Activated CD4-positive, alpha-beta T cell treated with anti-CD3 and anti-CD28 coated beads for 48 hours (primary cell): Measurements from ENCODE around the gene LRRC45.

Experiments used
- DNase-seq: peaks from one replicate; pipeline ENCODE4 v3.0.0-alpha.2; 2020

LRRC45 gene

DNA sequence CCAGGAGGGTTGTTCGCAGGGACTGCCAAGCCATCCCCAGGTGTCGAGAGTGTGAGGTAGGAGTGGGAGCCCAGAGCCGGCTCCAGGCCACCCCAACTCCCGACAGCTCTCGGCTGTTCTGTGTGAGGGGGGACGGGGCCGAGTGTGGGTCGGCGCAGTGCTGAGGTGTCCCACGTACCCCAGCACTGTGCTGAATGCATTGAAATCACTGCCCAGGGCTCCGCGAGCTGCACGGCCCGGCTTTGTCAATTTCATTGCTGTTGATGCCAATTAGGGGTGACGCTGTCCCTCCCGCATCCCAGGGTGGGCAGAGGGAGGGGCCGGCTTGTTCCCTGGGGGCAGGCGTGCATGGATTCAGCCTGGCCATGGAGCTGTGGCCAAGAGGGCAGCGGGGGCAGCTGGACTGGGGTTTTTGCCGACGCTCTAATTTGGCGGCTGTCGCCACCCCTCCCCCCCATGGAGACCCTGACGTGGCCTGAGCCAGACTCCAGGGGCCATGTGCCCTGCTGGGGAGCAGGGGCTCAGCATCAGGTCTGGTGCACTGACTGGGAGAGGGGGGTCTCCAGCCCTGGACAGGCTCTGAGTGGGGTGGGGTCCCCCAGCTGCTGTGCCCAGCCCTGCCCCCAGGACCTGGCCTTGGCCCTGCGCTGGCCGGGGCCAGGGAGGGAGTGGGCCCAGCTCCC lies 14.7 kb upstream of the LRRC45 start:
- DNase-seq = no peak

- no peak for DNase-seq
Observed at GRCh38 chr17:82008941-82009405, 14.1 kb upstream of the LRRC45 start.

GRCh38 chr17:82009413-82009812 lies 13.7 kb upstream of the LRRC45 start:
- DNase-seq = no peak

DNA sequence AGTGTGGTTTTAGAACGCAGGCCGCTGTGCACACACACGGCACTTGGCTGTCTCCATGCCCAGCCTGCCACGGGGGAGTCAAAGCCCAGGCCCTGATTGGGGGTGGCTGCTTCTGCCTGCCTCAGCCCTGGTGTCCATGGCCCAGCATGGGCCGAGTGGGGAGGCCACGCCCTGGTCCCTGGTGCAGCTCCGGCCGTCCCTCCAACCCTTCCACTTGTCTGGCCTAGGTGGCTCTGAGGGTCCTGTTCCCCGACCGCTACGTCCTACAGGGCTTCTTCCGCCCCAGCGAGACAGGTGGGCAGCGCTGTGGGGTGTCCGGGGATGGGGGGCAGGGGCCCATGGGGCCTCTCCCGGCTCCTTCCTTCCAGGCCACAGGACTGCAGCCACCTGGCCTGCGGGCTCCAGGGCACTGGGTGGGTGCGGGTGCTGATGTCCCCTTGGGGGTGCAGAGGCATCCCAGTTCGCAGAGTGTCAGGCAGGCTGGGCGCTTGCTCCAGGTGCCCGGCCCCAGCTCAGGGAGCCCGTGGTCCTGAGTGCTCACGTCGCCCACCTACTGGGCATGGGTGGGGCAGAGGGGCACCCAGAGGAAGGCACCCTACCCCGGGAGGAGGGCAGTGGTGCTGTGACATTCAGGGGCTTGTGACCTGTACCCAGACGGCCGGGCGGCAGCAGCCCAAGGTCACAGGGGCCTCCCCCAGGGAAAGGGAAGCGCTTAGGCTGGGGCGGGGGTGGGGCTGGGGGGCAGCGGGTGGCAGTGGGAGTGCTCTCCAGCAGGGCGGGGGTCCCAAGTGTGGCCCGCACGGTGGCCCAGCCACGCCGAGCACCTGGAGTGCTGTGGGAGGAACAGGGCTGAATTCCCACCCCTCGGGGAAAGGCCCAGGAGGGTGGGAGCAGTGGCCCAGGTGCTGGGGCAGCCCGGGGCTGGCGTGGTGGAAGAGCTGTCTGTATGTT lies 12.3 kb upstream of the LRRC45 start:
- no peak for DNase-seq

GRCh38 chr17:82011617-82012187 lies 11.4 kb upstream of the LRRC45 start:
- DNase-seq = no peak

DNA sequence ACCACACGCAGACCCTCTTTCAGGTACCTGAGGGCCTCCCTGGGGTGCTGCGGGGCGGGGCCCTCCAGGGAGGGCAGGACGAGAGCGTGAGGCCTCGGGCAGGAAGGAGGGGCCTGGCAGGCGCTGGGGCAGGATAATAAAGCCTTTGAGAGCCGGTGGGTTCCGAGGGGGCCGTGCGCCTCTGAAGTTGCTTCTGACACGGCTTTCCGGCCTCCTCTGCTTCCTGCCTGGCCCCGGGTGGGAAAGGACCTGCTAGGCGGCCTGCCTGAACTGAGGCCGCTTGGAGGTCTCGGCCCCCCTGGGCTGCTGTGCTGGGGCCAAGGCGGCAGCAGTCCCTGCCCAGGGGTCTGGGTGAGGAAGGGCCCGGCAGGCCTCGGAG lies 10.9 kb upstream of the LRRC45 start:
- no peak for DNase-seq

GRCh38 chr17:82012640-82013295 lies 10.3 kb upstream of the LRRC45 start:
- no peak for DNase-seq

- DNase-seq = no peak
Observed at GRCh38 chr17:82013341-82013740, 9.8 kb upstream of the LRRC45 start.

- DNase-seq = no peak
Observed at GRCh38 chr17:82013772-82014321, 9.3 kb upstream of the LRRC45 start.

DNA sequence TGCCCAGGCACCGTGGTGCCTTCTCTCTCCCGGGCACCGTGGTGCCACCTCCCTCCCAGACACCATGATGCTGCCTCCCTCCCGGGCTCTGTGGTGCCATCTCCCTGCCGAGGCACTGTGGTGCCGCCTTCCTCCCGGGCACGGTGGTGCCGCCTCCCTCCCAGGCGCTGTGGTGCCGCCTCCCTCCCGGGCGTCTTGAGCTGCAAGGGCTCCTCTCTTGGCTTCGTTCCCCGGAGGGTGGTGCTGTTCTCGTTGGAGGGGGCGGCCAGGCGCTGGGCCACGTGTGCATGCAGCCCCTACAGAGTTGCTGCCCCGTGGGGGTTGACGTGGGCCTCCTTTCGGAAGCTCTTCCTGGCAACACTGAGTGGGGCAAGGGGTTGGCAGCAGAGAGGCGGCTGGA lies 8.7 kb upstream of the LRRC45 start:
- DNase-seq = no peak

GRCh38 chr17:82014971-82015310 lies 8.2 kb upstream of the LRRC45 start:
- DNase-seq = no peak

DNA sequence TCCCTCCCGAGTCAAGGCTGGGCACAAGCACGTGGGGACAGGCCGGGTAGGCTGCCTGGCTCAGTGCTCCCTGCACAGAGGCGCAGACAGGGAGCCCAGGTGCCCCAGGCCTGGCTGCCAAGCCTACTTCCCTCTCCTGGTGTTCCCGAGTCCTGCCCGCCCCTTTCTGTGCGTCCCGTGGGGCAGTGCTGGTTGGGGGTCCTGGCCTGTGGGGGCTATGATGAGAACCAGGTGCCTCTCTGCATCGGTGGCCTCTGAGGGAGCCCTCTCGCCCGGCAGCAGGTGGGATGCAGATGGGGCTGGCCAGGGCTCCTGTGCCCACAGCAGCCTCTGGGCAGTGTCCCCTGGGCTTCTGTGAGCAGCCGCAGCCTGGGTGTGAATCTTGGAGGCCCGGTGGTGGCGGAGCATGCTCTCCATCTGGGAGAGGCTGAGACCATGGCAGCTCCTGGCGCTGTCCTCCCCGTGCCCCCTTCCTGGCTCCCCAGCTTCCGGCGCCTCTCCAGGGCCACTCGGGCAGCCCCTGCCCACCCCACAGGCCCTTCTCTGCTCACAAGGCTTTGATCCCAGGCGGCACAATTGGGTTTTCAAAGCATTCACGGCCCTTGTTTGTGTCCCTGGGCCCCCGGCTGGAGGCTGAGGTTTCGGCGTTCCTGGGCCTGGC lies 7.7 kb upstream of the LRRC45 start:
- DNase-seq = no peak

DNA sequence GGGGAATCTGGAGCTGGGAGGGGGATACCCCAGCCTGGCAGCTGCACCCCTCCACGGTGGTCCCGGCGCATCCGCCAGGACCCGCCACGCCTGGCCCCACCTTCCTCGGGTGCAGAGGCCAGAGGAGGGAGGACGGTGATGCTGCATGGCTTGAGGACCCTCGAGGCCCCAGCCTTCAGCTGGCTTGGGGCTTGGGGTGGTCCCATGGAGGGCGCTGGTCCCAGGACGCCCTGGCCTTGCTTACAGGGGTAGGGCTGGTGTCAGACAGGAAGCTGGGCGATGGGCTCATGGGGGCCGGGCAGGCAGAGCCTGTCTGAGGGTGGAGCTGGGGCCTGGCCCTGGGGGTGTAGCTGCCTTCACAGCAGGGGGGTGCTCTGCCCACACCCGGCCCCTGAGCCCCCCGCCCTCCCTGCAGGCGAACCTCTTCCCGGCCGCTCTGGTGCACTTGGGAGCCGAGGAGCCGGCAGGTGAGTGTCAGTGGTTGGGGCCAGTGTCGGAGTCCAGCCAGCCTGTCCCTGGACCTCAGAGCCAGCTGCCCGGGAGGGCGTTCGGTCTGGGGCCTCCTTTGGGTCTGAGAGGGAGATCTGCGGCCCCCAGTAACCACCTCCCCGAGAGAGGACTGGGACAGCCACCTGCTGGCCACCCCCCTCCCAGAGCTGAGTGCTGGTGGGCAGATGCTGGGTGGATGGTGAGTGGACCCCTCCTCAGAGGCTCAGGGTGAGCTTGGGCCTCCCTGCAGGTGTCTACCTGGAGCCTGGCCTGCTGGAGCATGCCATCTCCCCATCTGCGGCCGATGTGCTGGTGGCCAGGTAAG lies 6.8 kb upstream of the LRRC45 start:
- DNase-seq = no peak

- DNase-seq = no peak
Observed at GRCh38 chr17:82016875-82017459, 6.1 kb upstream of the LRRC45 start.

GRCh38 chr17:82017612-82018151 lies 5.4 kb upstream of the LRRC45 start:
- DNase-seq = no peak

GRCh38 chr17:82018152-82018988 lies 4.7 kb upstream of the LRRC45 start:
- no peak for DNase-seq

DNA sequence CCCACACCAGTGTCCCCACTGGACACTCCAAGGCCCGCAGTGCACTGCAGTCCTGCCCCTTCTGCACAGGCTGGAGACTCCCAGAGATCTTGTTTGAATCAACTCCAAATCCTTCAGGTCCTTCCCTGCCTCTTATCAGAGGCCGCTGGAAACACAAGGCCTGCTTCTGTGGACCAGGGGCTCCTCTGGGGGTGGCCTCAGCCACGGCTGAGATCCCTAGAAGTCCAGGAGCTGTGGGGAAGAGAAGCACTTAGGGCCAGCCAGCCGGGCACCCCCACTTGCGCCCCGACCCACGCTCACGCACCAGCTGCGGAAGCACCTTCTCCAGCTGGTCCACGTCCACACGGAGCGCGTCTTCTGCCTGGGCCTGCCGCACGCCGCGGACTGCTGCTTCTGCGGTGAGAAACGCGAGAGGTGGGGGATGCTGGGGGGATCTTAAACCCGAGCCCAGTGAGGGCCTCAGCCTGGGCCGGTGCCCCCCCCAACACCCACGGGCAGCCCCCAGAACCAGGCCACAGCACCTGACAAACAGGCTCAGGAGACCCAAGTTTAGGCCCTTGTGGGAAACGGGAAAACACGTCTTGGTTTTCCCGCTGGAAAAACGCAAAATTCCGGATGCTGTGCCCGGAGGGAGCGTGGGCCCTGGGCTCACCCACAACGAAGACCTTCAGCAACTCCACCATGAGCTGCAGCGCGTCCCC lies 4.0 kb upstream of the LRRC45 start:
- no peak for DNase-seq

DNA sequence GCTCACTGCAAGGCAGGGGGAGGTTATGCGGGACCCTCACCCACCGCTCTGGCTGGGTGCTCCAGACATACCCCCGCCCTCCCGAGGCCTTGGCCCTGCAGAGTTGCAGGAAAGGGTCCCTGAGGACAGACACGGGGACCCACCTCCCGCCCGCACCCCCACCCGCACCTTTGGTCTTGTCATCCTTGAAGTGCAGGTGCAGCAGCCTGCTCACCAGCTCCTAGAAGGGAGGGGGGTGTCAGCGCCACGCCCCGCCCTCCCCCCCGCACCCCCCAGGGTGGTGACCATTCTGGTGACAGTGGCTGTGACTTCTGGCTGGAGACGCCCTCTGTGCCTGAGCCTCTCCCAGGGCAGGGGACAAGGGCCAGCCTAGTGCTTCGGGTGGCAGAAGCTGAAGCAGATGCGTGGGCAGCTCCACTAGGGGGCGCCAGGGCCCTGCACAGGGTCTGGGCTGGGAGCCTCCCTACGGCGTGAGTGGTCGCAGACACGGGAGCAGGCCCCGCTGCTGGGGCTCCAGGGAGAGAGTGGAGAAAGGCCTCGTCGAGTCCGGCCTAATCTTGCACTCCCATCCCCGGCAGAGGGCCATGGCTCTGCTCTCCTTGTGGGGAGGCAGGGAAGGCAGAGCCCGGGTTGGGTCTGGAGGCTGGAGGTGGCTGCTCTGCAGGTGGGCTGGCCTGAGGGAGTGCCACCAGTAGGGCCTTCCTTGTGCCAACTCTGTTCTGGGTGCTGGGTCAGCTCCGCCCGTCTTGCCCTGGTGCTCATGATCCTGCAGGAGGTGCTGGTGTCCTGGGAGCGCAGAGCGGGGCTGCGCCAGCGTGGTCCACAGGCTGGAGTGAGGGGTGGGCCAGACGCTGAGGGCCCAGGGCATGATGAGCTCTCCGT lies 3.2 kb upstream of the LRRC45 start:
- DNase-seq = peak; percentile 84
